ENCODE measurements around the gene LY6G6D.

The LY6G6D gene

GRCh38 chr6:31710523-31711219 lies 4.5 kb upstream of the LY6G6D start:
- in situ Hi-C loops (cut with MboI; ENCODE audit: low pct_unique_long_range_greater_than_20kb, low sequenced_read_pairs, unreplicated experiment), result no loop called here
- no peak for DNase-seq (ENCODE audit: low spot score)
- no peak for TF ChIP-seq CTCF (IDR thresholded peaks at IDR 0.05; ENCODE audit: extremely low read depth, insufficient read depth, missing control alignments)

GRCh38 chr6:31711233-31711632 lies 3.9 kb upstream of the LY6G6D start:
- in situ Hi-C loops (cut with MboI; ENCODE audit: low pct_unique_long_range_greater_than_20kb, low sequenced_read_pairs, unreplicated experiment), result no loop called here
- no peak for DNase-seq (ENCODE audit: low spot score)
- TF ChIP-seq CTCF (IDR thresholded peaks at IDR 0.05; ENCODE audit: extremely low read depth, insufficient read depth, missing control alignments), result no peak

GRCh38 chr6:31712296-31712695 lies 2.9 kb upstream of the LY6G6D start:
- in situ Hi-C loops (cut with MboI; ENCODE audit: low pct_unique_long_range_greater_than_20kb, low sequenced_read_pairs, unreplicated experiment), result no loop called here
- no peak for DNase-seq (ENCODE audit: low spot score)
- TF ChIP-seq CTCF (IDR thresholded peaks at IDR 0.05; ENCODE audit: extremely low read depth, insufficient read depth, missing control alignments), result no peak

GRCh38 chr6:31713465-31713864 lies 1.7 kb upstream of the LY6G6D start:
- in situ Hi-C loops (cut with MboI; ENCODE audit: low pct_unique_long_range_greater_than_20kb, low sequenced_read_pairs, unreplicated experiment), result no loop called here
- no peak for TF ChIP-seq CTCF (IDR thresholded peaks at IDR 0.05; ENCODE audit: extremely low read depth, insufficient read depth, missing control alignments)
- DNase-seq (ENCODE audit: low spot score), result no peak

GRCh38 chr6:31713991-31714684 lies 1.0 kb upstream of the LY6G6D start:
- in situ Hi-C loops (cut with MboI; ENCODE audit: low pct_unique_long_range_greater_than_20kb, low sequenced_read_pairs, unreplicated experiment), result no loop called here
- no peak for DNase-seq (ENCODE audit: low spot score)
- no peak for TF ChIP-seq CTCF (IDR thresholded peaks at IDR 0.05; ENCODE audit: extremely low read depth, insufficient read depth, missing control alignments)

GRCh38 chr6:31717499-31718222 lies 2.5 kb downstream of the LY6G6D start:
- TF ChIP-seq CTCF (IDR thresholded peaks at IDR 0.05; ENCODE audit: extremely low read depth, insufficient read depth, missing control alignments), result no peak
- no peak for DNase-seq (ENCODE audit: low spot score)
- in situ Hi-C loops (cut with MboI; ENCODE audit: low pct_unique_long_range_greater_than_20kb, low sequenced_read_pairs, unreplicated experiment), result no loop called here
